GM12878 (cell line): ENCODE data around the gene OR5K1. TPM values are rescaled to one million over a fixed set of nuclear protein-coding genes. Genes with fewer than 3 reads are reported as not detected.

ENCODE experiments used
- ATAC-seq: fragments of 200-7000 bp; cut with Tn5 transposase; 3 replicates; pipeline ENCODE4 v1.9.1; 2020; ENCODE audit warnings: mild to moderate bottlenecking, moderate library complexity
- BruUV-seq: library from RNA; stranded (reverse); fragments of 400-500 nt; replicated peaks from 2 replicates; lab custom pipeline; 2021; lab: Mats Ljungman, UMichigan
- CTCF ChIA-PET: fragments of 300-600 bp; sonication (Branson Sonifier 250); formaldehyde crosslinking; extraction: SDS; loops from one replicate; lab custom pipeline; 2021; ENCODE audit warnings: inconsistent platforms; lab: Yijun Ruan, JAX
- POLR2A ChIA-PET: fragments of 350-600 bp; formaldehyde crosslinking; extraction: SDS; loops from one replicate; lab custom pipeline; 2021; ENCODE audit warnings: inconsistent platforms; lab: Charles Lee
- RAD21 ChIA-PET: fragments of 300-600 bp; sonication (Branson Sonifier 250); formaldehyde crosslinking; loops from one replicate; lab custom pipeline; 2023; ENCODE audit warnings: antibody characterized with exemption; ENCODE audit not compliant: unreplicated experiment; lab: Charles Lee
- SMC1A ChIA-PET: fragments of 300-600 bp; sonication (Branson Sonifier 250); formaldehyde crosslinking; loops from one replicate; lab custom pipeline; 2023; ENCODE audit not compliant: unreplicated experiment, uncharacterized antibody; lab: Charles Lee
- DNase-seq: peaks from one replicate; pipeline ENCODE4 v3.0.0-alpha.2; 2011; ENCODE audit warnings: low read depth, low spot score
- FAIRE-seq: peaks from 3 replicates; lab custom pipeline; 2011; peaks lifted over from hg19 to GRCh38; lab: Jason Lieb, UNC
- H2AFZ ChIP-seq: 2 replicates; pipeline ENCODE4 v1.6.0; 2011; ENCODE audit warnings: low read depth, low read length, control low read depth; ENCODE audit not compliant: control insufficient read depth
- H3K27ac ChIP-seq: 2 replicates; pipeline ENCODE4 v1.5.1; 2011; ENCODE audit warnings: control low read depth; ENCODE audit not compliant: control insufficient read depth, insufficient read depth
- H3K27me3 ChIP-seq, 2 experiments: replicated peaks in 1 of 2; 2 replicates each; pipeline versions ENCODE4 v1.6.0 to v1.6.1; 2011; ENCODE audit warnings: low read length in 1 of 2; ENCODE audit not compliant: control insufficient read depth in 2 of 2, insufficient read depth in 2 of 2
- H3K36me3 ChIP-seq, 2 experiments: 2 replicates each; pipeline ENCODE4 v1.5.1; 2011; ENCODE audit warnings: low read length in 1 of 2; ENCODE audit not compliant: control insufficient read depth in 2 of 2, insufficient read depth in 2 of 2
- H3K4me1 ChIP-seq: 2 replicates; pipeline ENCODE4 v1.6.1; 2011; ENCODE audit warnings: mild to moderate bottlenecking, low read length, moderate library complexity, mixed read lengths; ENCODE audit not compliant: control insufficient read depth, insufficient read depth
- H3K4me2 ChIP-seq: 2 replicates; pipeline ENCODE4 v1.6.0; 2011; ENCODE audit warnings: control low read depth; ENCODE audit not compliant: control insufficient read depth, insufficient read depth
- H3K4me3 ChIP-seq: fragments of 200-600 bp; sonication (generic); 2 replicates; pipeline ENCODE4 v1.5.1; 2016
- H3K79me2 ChIP-seq: 2 replicates; pipeline ENCODE4 v1.6.0; 2011; ENCODE audit warnings: low read length; ENCODE audit not compliant: control insufficient read depth, insufficient read depth
- H3K9ac ChIP-seq: 2 replicates; pipeline ENCODE4 v1.8.0; 2011; ENCODE audit warnings: low read length, control low read depth, mixed read lengths; ENCODE audit not compliant: control insufficient read depth, insufficient read depth
- H3K9me3 ChIP-seq: replicated peaks from 3 replicates; pipeline ENCODE4 v1.5.1; 2011; ENCODE audit warnings: mild to moderate bottlenecking, low read length; ENCODE audit not compliant: control insufficient read depth, insufficient read depth
- H4K20me1 ChIP-seq: 2 replicates; pipeline ENCODE4 v1.6.0; 2011; ENCODE audit not compliant: control insufficient read depth, insufficient read depth
- BMI1 ChIP-seq: fragments of 450-650 bp; IDR thresholded peaks from 2 replicates; pipeline ENCODE4 v1.6.1; 2016; ENCODE audit warnings: mild to moderate bottlenecking, moderate library complexity, borderline replicate concordance
- DPF2 ChIP-seq: fragments of 450-650 bp; IDR thresholded peaks from 2 replicates; pipeline ENCODE4 v1.6.1; 2017; ENCODE audit warnings: mild to moderate bottlenecking
- EGR1 ChIP-seq, 2 experiments: IDR thresholded peaks; 1 replicate in 1 of 2; 2 replicates in 1 of 2; pipeline ENCODE4 v1.6.1; 2011 to 2012; ENCODE audit warnings: low read depth in 2 of 2, low read length in 2 of 2, borderline replicate concordance in 1 of 2, mild to moderate bottlenecking in 1 of 2, moderate library complexity in 1 of 2
- IRF4 ChIP-seq: IDR thresholded peaks from 2 replicates; pipeline ENCODE4 v1.6.1; 2011; ENCODE audit warnings: low read depth, low read length
- RB1 ChIP-seq: fragments of 450-650 bp; formaldehyde crosslinking; IDR thresholded peaks from 2 replicates; pipeline ENCODE4 v1.6.1; 2017; ENCODE audit warnings: mild to moderate bottlenecking, borderline replicate concordance
- SPI1 ChIP-seq: IDR thresholded peaks from 2 replicates; pipeline ENCODE4 v1.6.1; 2011; ENCODE audit warnings: low read depth, mild to moderate bottlenecking, low read length, moderate library complexity, borderline replicate concordance; ENCODE audit not compliant: insufficient read depth
- ZBTB33 ChIP-seq: fragments of 450-650 bp; IDR thresholded peaks from 2 replicates; pipeline ENCODE4 v1.6.1; 2017; ENCODE audit warnings: mild to moderate bottlenecking
- WGBS: methylation state at CpG from one replicate; pipeline ENCODE4 v1.1.6; 2016; ENCODE audit warnings: low lambda C conversion rate; ENCODE audit not compliant: insufficient replicate concordance, insufficient coverage; ENCODE audit errors: missing lambda C conversion rate; 5-methylcytosine and 5-hydroxymethylcytosine counted together
- in situ Hi-C: fragments of 300-500 bp; cut with MboI; formaldehyde crosslinking; loops from 9 replicates; pipeline ENCODE4 v1.14.3; 2018; ENCODE audit warnings: mixed read lengths
- intact Hi-C: fragments of 100-400 bp; cut with micrococcal nuclease; formaldehyde crosslinking; loops from one replicate; pipeline ENCODE4 v1.14.2; 2022; ENCODE audit not compliant: unreplicated experiment
- polyA plus RNA-seq, 11 experiments: library from polyadenylated mRNA; depleted of rRNA in 4 of 11; unstranded in 6 of 11; stranded (reverse) in 5 of 11; fragments of >200 nt; fragmentation: Nextera tagmentation in 4 of 11; fragmentation: Illumina TruSeq in 1 of 11; extraction: Ambion mirVana in 4 of 11; extraction: Trizol in 1 of 11; gene quantifications; 1 replicate in 1 of 11; 2 replicates in 10 of 11; pipeline versions ENCODE4 v1.2.1 to v1.2.3, GENCODE V29; 2011 to 2016; ENCODE audit warnings: inconsistent platforms in 2 of 11, missing spikeins in 2 of 11, low read depth in 1 of 11
- total RNA-seq, 4 experiments: library from RNA; depleted of rRNA in 3 of 4; stranded (reverse); fragments of >200 nt in 3 of 4; fragmentation: Illumina TruSeq in 1 of 4; extraction: Trizol in 1 of 4; gene quantifications; 2 replicates each; pipeline versions ENCODE4 v1.2.1 to v1.2.3, GENCODE V29; 2013 to 2021
- TF ChIP-seq, protein P1 (sequence below): fragments of 450-650 bp; conservative IDR thresholded peaks from 2 replicates; pipeline ENCODE4 v1.6.1; 2017; ENCODE audit warnings: mild to moderate bottlenecking, moderate library complexity

OR5K1 gene
- total and polyA plus RNA-seq, 10 of the 15 experiments (the other 5 are each of a cell fraction or from before 2014, with no cell fraction given), result 0.50 TPM; not detected in 9

GRCh38 chr3:98445949-98446406 lies 17.0 kb upstream of the OR5K1 start (continued):
- TF ChIP-seq DPF2 (peak; percentile 87), BMI1 (peak; percentile 68; the same call in 1 of the 2 replicates), RB1 (no peak), EGR1 (IDR thresholded peaks at IDR 0.05; ENCODE audit: borderline replicate concordance in 1 of 2, low read depth in 2 of 2, low read length in 2 of 2) (peak in 1 of 2 experiments; percentile 19; a peak in 1 of 3 replicates), IRF4 (peak; percentile 68; the same call in 1 of the 2 replicates), ZBTB33 (no peak)

GRCh38 chr3:98449606-98450193 lies 13.3 kb upstream of the OR5K1 start:
- no peaks in the 10 kb centered on the region; the same call in 2 of the 3 replicates for H3K9me3 ChIP-seq
- no peaks in the 10 kb centered on the region for H3K79me2 ChIP-seq
- DNase-seq, result no peak
- TF ChIP-seq, protein P1, sequence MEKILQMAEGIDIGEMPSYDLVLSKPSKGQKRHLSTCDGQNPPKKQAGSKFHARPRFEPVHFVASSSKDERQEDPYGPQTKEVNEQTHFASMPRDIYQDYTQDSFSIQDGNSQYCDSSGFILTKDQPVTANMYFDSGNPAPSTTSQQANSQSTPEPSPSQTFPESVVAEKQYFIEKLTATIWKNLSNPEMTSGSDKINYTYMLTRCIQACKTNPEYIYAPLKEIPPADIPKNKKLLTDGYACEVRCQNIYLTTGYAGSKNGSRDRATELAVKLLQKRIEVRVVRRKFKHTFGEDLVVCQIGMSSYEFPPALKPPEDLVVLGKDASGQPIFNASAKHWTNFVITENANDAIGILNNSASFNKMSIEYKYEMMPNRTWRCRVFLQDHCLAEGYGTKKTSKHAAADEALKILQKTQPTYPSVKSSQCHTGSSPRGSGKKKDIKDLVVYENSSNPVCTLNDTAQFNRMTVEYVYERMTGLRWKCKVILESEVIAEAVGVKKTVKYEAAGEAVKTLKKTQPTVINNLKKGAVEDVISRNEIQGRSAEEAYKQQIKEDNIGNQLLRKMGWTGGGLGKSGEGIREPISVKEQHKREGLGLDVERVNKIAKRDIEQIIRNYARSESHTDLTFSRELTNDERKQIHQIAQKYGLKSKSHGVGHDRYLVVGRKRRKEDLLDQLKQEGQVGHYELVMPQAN, result no peak
- peak; percentile 59; the same call in 1 of the 2 replicates for TF ChIP-seq SPI1
- no peaks in the 10 kb centered on the region for H3K36me3 ChIP-seq
- H2AFZ ChIP-seq, result no peak overlapping the region
- H3K4me1 ChIP-seq, result peaks cover 14% of the 10 kb centered on the region; the same call in 1 of the 2 replicates
- H3K27me3 ChIP-seq, result no peaks in the 10 kb centered on the region
- 83% methylated on average over 7 of the region's 7 CpGs for WGBS
- no peak overlapping the region for H3K9ac ChIP-seq
- H4K20me1 ChIP-seq, result no peaks in the 10 kb centered on the region
- intact Hi-C loops (loop anchor here (5.0 kb wide), 2 partner anchors 73 to 123 kb away; partner anchors contain the start of gene CLDND1), in situ Hi-C loops (no loop called here)
- no peak for FAIRE-seq
- H3K4me3 ChIP-seq, result no peak overlapping the region
- no TSS peak for BruUV-seq
- ChIA-PET CTCF (interaction anchor here (1.5 kb wide), 1 partner anchor 13 kb away, joined by 3 read pairs; no protein-coding TSS in a partner anchor), SMC1A (interaction anchor here (1.0 to 1.3 kb wide), 2 partner anchors 10 to 21 kb away, joined by 3 read pairs; no protein-coding TSS in a partner anchor), RAD21 (no interaction called here), POLR2A (no interaction called here)
- no peak overlapping the region for H3K27ac ChIP-seq
- ATAC-seq, result peak; percentile 62
- no peak overlapping the region for H3K4me2 ChIP-seq
